WI38 (cell line): ENCODE results near the gene BEND3.
A peak's percentile ranks its signal among the peaks of the same experiment; 100 is the strongest.
"Not testable (repeated sequence)": the region's sequence is repeated elsewhere in the genome, so short reads cannot be mapped to it uniquely, and the experiment has no call there.

Experiments
- H3K4me3 ChIP-seq: 2 replicates; pipeline ENCODE4 v1.5.1; 2011; ENCODE audit warnings: low read depth, mild to moderate bottlenecking, control low read depth, low read length
- TF ChIP-seq, protein P1 (sequence below): IDR thresholded peaks from 2 replicates; pipeline ENCODE4 v1.5.1; 2012; ENCODE audit warnings: low read depth, mild to moderate bottlenecking, control low read depth, low read length

BEND3 gene

DNA sequence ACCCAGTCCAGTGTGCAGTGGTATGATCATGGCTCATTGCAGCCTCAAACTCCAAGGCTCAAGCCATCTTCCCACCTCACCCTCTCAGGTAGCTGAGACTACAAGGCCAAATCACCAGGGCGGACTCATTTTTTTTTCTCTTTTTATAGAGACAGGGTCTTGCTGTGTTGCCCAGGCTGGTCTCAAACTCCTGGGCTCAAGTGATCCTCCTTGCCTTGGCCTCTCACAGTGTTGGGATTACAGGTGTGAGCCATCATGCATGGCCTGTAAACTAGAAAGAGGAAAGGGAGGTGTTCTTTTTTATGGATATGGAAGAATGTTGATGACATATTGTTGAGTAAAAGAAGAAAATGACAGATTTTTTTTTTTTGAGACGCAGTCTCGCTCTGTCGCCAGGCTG is 5.1 kb upstream of the BEND3 start:
- H3K4me3 ChIP-seq: no peak overlapping the region

DNA sequence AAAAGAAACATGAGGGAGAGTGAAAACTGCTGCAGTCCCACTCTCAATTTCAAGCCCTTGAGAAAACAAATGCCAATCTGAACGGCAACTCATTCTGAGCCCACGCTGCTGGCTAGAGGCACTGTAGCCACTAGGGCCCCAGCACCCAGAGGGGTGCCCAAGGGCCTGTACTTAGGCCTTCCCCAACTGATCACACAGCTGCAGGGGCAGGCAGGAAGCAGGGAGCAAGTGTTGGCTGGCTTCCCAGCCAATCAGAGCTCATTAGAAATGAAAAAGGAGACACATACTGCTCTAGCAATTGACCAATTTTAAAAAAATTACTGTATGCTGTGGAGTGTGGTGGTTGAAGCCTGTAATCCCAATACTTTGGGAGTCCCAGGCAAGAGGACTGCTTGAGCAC is 3.7 kb upstream of the BEND3 start:
- TF ChIP-seq, protein P1, sequence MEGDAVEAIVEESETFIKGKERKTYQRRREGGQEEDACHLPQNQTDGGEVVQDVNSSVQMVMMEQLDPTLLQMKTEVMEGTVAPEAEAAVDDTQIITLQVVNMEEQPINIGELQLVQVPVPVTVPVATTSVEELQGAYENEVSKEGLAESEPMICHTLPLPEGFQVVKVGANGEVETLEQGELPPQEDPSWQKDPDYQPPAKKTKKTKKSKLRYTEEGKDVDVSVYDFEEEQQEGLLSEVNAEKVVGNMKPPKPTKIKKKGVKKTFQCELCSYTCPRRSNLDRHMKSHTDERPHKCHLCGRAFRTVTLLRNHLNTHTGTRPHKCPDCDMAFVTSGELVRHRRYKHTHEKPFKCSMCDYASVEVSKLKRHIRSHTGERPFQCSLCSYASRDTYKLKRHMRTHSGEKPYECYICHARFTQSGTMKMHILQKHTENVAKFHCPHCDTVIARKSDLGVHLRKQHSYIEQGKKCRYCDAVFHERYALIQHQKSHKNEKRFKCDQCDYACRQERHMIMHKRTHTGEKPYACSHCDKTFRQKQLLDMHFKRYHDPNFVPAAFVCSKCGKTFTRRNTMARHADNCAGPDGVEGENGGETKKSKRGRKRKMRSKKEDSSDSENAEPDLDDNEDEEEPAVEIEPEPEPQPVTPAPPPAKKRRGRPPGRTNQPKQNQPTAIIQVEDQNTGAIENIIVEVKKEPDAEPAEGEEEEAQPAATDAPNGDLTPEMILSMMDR: no peak

More for the DNA sequence above, 5.1 kb upstream of the BEND3 start:
- TF ChIP-seq, protein P1: no peak

DNA sequence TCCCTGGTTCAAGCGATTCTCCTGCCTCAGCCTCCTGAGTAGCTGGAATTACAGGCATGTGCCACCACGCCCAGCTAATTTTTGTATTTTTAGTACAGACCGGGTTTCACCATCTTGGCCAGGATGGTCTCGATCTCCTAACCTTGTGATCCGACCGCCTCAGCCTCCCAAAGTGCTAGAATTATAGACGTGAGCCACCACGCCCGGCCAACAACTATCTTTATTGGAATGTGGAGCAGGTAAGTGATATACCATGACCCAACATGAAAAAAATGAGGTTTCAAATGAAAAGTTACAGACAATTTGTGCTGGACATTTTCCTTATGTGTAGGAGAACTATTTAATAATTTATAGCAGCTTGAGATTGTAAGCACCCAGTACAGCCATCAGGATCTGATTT is 3.2 kb upstream of the BEND3 start:
- not testable (repeated sequence) for H3K4me3 ChIP-seq

More for the DNA sequence above, 3.7 kb upstream of the BEND3 start:
- H3K4me3 ChIP-seq: no peak overlapping the region

DNA sequence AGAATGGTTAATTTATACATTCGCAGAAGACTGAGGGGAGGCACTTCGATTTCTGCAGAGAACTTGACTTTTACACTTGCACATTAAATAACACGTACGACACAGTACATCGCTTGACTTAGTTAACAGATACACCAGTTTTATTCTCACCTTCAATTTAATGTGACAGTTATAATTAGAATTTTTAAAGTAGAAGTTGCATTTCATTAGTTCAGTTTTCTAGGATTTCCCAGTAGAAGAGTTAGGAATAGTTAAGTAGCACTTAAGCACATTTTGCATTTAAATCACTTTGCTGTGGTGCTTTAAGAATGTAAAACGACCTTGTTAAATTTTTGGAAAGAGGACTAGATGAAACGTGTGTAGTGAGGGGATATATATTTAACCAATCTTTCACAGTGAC is 1.6 kb upstream of the BEND3 start:
- TF ChIP-seq, protein P1: no peak
- H3K4me3 ChIP-seq: no peak overlapping the region

DNA sequence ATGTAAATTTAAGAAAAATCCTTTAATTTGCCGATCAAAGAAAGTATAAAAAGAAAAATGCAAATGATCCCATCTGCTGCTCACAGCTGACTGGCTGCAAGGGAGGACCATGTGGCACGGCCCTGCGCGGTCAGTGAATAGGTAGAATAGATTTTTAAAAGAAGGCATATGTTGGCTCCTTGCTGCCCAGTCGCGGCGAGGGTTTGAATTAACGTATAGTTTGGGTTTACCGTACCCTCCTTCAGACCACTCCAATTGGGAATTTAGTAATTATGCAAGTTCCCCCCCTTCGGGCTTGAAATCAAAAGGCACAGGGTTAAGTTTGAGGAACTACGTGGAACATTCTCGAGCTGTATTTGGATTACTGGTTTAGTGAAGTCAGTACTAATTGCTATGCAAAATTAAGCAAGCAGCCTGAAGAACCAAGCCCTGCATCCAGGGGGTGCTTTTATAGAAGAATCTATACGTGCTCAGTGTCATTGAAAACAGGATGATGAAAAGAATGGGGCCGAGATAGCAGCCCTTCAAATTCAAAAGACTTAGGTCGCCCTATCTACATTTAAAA is 1.1 kb upstream of the BEND3 start:
- TF ChIP-seq, protein P1: no peak

DNA sequence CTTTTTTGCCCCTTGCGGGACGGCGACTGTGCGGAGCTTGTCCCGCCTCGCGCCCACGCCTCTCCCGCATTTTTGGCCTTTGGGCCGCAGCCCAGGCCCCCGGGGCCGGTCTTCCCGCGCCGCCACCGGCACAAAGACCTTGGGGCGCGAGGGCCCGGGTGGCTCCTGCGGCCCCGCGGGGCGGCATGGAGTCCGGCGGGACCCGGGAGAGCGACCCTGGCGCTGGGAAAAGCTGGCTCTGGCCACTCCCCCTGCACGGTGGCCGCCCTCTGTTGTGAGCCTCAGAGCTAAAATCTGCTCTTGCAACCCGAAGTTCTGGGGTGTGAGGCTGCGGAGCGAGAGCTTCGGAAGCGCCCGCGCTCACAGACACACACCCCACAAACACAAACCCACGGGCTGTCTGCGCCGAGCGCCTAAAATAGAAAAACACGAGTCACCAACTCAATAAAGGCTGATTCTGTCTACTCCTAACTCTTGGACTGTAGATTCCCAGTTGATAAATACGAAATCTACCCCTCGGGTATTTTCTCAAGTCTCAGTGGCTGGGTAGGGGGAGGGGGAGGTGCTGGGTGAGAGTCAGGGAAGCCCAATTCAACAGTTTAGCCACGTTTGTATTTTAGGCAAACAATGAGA is 496 bp upstream of the BEND3 start:
- TF ChIP-seq, protein P1: no peak
- H3K4me3 ChIP-seq: peak overlapping the region; percentile 63

More for the DNA sequence above, 1.1 kb upstream of the BEND3 start:
- peak overlapping the region; percentile 63 for H3K4me3 ChIP-seq

DNA sequence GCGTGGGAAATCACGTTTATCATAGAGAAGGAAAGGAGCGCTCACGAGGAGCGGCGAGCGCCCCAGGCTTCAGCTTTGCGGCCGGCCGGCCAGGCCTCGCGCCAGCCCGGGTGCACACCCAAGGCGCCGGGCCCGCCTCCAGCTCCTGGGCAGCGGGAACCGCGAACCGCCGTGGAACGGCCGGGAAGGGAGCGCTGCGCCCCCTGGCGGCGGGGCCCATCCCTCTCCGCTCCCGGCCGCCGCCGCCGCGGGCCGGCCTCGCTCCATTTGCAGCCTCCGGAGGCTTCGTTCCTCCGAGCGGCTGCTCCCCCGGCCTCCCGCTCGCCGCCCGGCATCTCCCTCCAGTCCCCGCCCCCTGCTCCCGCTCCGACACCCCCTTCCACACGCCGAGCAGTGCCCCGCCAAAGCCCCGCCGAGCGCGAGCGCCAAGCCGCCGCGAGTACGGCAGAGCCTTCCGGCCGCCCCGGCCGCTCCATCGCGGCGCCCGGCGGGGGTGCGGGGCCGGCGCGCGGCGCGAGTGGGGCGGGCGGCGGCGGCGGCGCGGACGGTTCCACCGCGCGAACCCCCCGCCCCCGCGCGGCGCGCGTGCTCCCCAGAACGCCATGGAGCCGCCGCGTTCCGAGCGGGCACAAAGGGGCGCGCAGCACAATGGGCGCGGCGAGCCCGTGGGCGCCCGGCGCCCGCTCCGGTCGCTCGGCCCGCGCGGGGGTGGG is 946 bp downstream of the BEND3 start:
- TF ChIP-seq, protein P1: peak; percentile 44; the same call in 1 of the 2 replicates
- H3K4me3 ChIP-seq: peak overlapping the region; percentile 57
